HepG2 (cell line): ENCODE data around the gene CRIP1. TPM values are rescaled to one million over a fixed set of nuclear protein-coding genes. Genes with fewer than 3 reads are reported as not detected.
A peak's percentile ranks its signal among the peaks of the same experiment; 100 is the strongest.

Source experiments
- CBX1 ChIP-seq: IDR thresholded peaks from one replicate; pipeline ENCODE4 v1.6.1; 2016; ENCODE audit warnings: antibody characterized with exemption, low read depth
- CENPX ChIP-seq: sonication (generic); formaldehyde crosslinking; IDR thresholded peaks from 2 replicates; pipeline ENCODE4 v1.9.0; 2021; ENCODE audit warnings: mild to moderate bottlenecking, missing genetic modification reagents, moderate library complexity
- CHD4 ChIP-seq: fragments of 200-600 bp; sonication (generic); IDR thresholded peaks from 2 replicates; pipeline ENCODE4 v1.7.0; 2017; ENCODE audit warnings: mild to moderate bottlenecking, low read length, borderline replicate concordance
- FOXA1 ChIP-seq, 2 experiments: fragments of 450-650 bp in 1 of 2; sonication (generic) in 1 of 2; formaldehyde crosslinking in 1 of 2; IDR thresholded peaks; 2 replicates each; pipeline versions ENCODE4 v1.4.0 to v1.6.1; 2016 to 2020; ENCODE audit warnings: missing genetic modification reagents in 1 of 2
- HDAC2 ChIP-seq: sonication (generic); formaldehyde crosslinking; IDR thresholded peaks from 2 replicates; pipeline ENCODE4 v1.4.0; 2020; ENCODE audit warnings: missing genetic modification reagents
- HIC2 ChIP-seq: sonication (generic); formaldehyde crosslinking; IDR thresholded peaks from 2 replicates; pipeline ENCODE4 v1.9.0; 2022; ENCODE audit warnings: low read depth, missing genetic modification reagents
- HNF4G ChIP-seq, 2 experiments: sonication (generic) in 1 of 2; formaldehyde crosslinking in 1 of 2; IDR thresholded peaks; 2 replicates each; pipeline versions ENCODE4 v1.4.0 to v1.6.1; 2011 to 2020; ENCODE audit warnings: borderline replicate concordance in 2 of 2, low read depth in 2 of 2, mild to moderate bottlenecking in 2 of 2, low read length in 1 of 2, missing genetic modification reagents in 1 of 2, moderate library complexity in 1 of 2
- IKZF5 ChIP-seq: IDR thresholded peaks from 2 replicates; pipeline ENCODE4 v1.6.1; 2018; ENCODE audit warnings: missing genetic modification reagents, mild to moderate bottlenecking, missing compliant biosample characterization
- SKIL ChIP-seq: sonication (generic); formaldehyde crosslinking; IDR thresholded peaks from 2 replicates; pipeline ENCODE4 v1.8.0; 2022; ENCODE audit warnings: missing genetic modification reagents, mild to moderate bottlenecking, moderate library complexity, borderline replicate concordance
- SOX13 ChIP-seq, 3 experiments: fragments of 450-650 bp in 1 of 3; sonication (generic) in 1 of 3; formaldehyde crosslinking in 1 of 3; IDR thresholded peaks in 2 of 3; conservative IDR thresholded peaks in 1 of 3; 2 replicates each; pipeline versions ENCODE4 v1.5.0 to v1.6.1; 2016 to 2020; ENCODE audit warnings: antibody characterized with exemption in 1 of 3, mild to moderate bottlenecking in 1 of 3, missing compliant biosample characterization in 1 of 3, missing genetic modification reagents in 1 of 3, moderate library complexity in 1 of 3
- YEATS4 ChIP-seq: sonication (generic); formaldehyde crosslinking; IDR thresholded peaks from 2 replicates; pipeline ENCODE4 v1.4.0; 2020; ENCODE audit warnings: missing genetic modification reagents, borderline replicate concordance
- ZBTB3 ChIP-seq: sonication (generic); formaldehyde crosslinking; IDR thresholded peaks from 2 replicates; pipeline ENCODE4 v1.4.0; 2020; ENCODE audit warnings: low read depth, mild to moderate bottlenecking, moderate library complexity, missing genetic modification reagents, borderline replicate concordance
- ZNF24 ChIP-seq: fragments of 450-650 bp; IDR thresholded peaks from 2 replicates; pipeline ENCODE4 v1.6.1; 2017; ENCODE audit warnings: antibody characterized with exemption, mild to moderate bottlenecking
- ZNF282 ChIP-seq: fragments of 450-650 bp; IDR thresholded peaks from 2 replicates; pipeline ENCODE4 v1.6.1; 2018; ENCODE audit not compliant: partially characterized antibody
- ZNF570 ChIP-seq: sonication (generic); formaldehyde crosslinking; IDR thresholded peaks from 2 replicates; pipeline ENCODE4 v1.4.0; 2020; ENCODE audit warnings: mild to moderate bottlenecking, missing genetic modification reagents, borderline replicate concordance
- polyA plus RNA-seq, 8 experiments: library from polyadenylated mRNA; depleted of rRNA in 3 of 8; stranded (reverse) in 7 of 8; unstranded in 1 of 8; fragments of >200 nt; fragmentation: Illumina TruSeq in 4 of 8; extraction: Trizol in 4 of 8; gene quantifications; 2 replicates each; pipeline versions ENCODE4 v1.2.1 to v1.2.3, GENCODE V29; 2011 to 2016; ENCODE audit warnings: low read depth in 4 of 8, missing spikeins in 1 of 8, mixed read lengths in 1 of 8; ENCODE audit not compliant: insufficient read depth in 1 of 8
- total RNA-seq, 5 experiments: library from RNA; depleted of rRNA; stranded (reverse); fragments of >200 nt; fragmentation: Illumina TruSeq; extraction: Trizol; gene quantifications; 2 replicates each; pipeline ENCODE4 v1.2.3, GENCODE V29; 2016; ENCODE audit warnings: low read depth in 1 of 5
- TF ChIP-seq, protein P1 (sequence below): sonication (generic); formaldehyde crosslinking; IDR thresholded peaks from 2 replicates; pipeline ENCODE4; 2020; ENCODE audit warnings: missing genetic modification reagents, mild to moderate bottlenecking, borderline replicate concordance
- TF ChIP-seq, protein P2 (sequence below): sonication (generic); formaldehyde crosslinking; IDR thresholded peaks from 2 replicates; pipeline ENCODE4 v1.8.0; 2023; ENCODE audit warnings: mild to moderate bottlenecking, missing genetic modification reagents

CRIP1 gene
- total and polyA plus RNA-seq, 2 of the 13 experiments (the other 11 are each of a cell fraction or from before 2014, with no cell fraction given): 53.9 to 59.5 TPM

DNA sequence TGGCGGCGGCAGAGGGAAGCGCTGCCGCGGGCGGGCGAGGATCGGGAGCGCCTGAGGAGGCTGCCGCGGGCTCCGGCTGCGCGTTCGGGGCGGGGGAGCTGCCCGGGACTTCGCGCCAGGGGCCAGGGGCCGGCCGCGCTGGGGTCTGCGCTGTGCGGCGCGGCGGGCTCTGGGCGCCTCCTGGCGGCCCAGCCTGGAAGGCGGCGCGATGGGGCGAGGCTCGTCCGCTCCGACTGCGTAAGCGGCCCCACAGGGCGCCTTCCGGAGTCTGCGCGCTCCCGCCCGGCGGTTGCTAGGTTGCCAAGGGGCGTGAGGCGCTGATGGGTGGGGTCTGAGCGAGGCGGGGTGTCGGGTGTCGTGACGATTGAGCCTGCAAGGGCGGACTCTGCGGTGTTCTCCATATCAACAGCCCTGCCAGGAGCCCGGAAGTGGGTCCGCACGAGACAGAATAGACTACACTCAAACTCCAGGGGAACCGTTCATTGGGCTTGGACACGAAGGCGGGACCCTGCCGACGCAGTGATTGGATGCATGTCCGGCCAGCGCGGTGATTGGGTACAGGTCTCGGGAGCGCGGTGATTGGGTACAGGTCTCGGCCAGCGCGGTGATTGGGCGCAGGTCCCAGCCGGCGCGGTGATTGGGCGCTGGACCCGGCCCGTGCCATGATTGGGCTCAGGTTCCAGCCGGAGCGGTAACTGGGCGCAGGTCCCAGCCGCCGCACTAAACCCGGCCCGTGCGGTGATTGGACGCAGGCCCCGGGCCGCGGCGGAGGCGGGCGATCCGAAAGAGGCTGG is 4.1 kb downstream of the CRIP1 start, which contains the start of gene TEDC1 (continued):
- no peak for TF ChIP-seq CENPX (CRISPR knock-in tag)
- TF ChIP-seq ZNF282: no peak
- TF ChIP-seq YEATS4 (CRISPR knock-in tag): peak; percentile 71
- no peak for TF ChIP-seq FOXA1 (IDR thresholded peaks at IDR 0.05)
- TF ChIP-seq FOXA1 (CRISPR knock-in tag; IDR thresholded peaks at IDR 0.05): peak; percentile 56
- TF ChIP-seq SKIL (CRISPR knock-in tag): peak; percentile 66; the same call in 1 of the 2 replicates
- TF ChIP-seq ZNF570 (CRISPR knock-in tag): no peak; the same call in 1 of the 2 replicates
- TF ChIP-seq SOX13 (IDR thresholded peaks at IDR 0.05): 0 out of 2 replicates have a peak, but pooled peaks have one; percentile 13
- 0 out of 4 replicates have a peak, but pooled peaks of 1 of the 2 experiments have one; percentile 2 for TF ChIP-seq SOX13 (CRISPR knock-in tag; conservative IDR thresholded peaks at IDR 0.05 in 1 of 2, IDR thresholded peaks at IDR 0.05 in 1 of 2)
- TF ChIP-seq, protein P1, sequence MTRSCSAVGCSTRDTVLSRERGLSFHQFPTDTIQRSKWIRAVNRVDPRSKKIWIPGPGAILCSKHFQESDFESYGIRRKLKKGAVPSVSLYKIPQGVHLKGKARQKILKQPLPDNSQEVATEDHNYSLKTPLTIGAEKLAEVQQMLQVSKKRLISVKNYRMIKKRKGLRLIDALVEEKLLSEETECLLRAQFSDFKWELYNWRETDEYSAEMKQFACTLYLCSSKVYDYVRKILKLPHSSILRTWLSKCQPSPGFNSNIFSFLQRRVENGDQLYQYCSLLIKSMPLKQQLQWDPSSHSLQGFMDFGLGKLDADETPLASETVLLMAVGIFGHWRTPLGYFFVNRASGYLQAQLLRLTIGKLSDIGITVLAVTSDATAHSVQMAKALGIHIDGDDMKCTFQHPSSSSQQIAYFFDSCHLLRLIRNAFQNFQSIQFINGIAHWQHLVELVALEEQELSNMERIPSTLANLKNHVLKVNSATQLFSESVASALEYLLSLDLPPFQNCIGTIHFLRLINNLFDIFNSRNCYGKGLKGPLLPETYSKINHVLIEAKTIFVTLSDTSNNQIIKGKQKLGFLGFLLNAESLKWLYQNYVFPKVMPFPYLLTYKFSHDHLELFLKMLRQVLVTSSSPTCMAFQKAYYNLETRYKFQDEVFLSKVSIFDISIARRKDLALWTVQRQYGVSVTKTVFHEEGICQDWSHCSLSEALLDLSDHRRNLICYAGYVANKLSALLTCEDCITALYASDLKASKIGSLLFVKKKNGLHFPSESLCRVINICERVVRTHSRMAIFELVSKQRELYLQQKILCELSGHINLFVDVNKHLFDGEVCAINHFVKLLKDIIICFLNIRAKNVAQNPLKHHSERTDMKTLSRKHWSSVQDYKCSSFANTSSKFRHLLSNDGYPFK (CRISPR knock-in tag): peak; percentile 45; the same call in 1 of the 2 replicates
- peak; percentile 86 for TF ChIP-seq IKZF5 (CRISPR knock-in tag)
- no peak for TF ChIP-seq ZBTB3
- TF ChIP-seq, protein P2, sequence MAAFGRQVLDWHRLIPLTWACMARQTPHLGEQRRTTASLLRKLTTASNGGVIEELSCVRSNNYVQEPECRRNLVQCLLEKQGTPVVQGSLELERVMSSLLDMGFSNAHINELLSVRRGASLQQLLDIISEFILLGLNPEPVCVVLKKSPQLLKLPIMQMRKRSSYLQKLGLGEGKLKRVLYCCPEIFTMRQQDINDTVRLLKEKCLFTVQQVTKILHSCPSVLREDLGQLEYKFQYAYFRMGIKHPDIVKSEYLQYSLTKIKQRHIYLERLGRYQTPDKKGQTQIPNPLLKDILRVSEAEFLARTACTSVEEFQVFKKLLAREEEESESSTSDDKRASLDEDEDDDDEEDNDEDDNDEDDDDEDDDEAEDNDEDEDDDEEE (CRISPR knock-in tag): 0 out of 2 replicates have a peak, but pooled peaks have one; percentile 78
- no peak for TF ChIP-seq HIC2 (CRISPR knock-in tag)
- TF ChIP-seq HDAC2 (CRISPR knock-in tag): peak; percentile 26; the same call in 1 of the 2 replicates
- no peak for TF ChIP-seq ZNF24
- TF ChIP-seq HNF4G (IDR thresholded peaks at IDR 0.05; ENCODE audit: borderline replicate concordance, low read depth, low read length): peak; percentile 52; the same call in 1 of the 2 replicates
- 0 out of 2 replicates have a peak, but pooled peaks have one; percentile 7 for TF ChIP-seq HNF4G (CRISPR knock-in tag; IDR thresholded peaks at IDR 0.05; ENCODE audit: borderline replicate concordance, low read depth)
- TF ChIP-seq CHD4: no peak
- TF ChIP-seq CBX1: peak; percentile 66
